BLaER1 (cell line): Measurements from ENCODE around the gene NTN5.

Experiments
- H3K27ac ChIP-seq: shearing (Covaris generic); formaldehyde crosslinking; 2 replicates; pipeline ENCODE4 v1.8.1; 2022
- H3K27me3 ChIP-seq: shearing (Covaris generic); formaldehyde crosslinking; 2 replicates; pipeline ENCODE4 v1.8.1; 2022
- H3K36me3 ChIP-seq: shearing (Covaris generic); formaldehyde crosslinking; 2 replicates; pipeline ENCODE4 v1.8.1; 2022
- H3K4me1 ChIP-seq: shearing (Covaris generic); formaldehyde crosslinking; 2 replicates; pipeline ENCODE4 v1.8.1; 2022
- H3K4me2 ChIP-seq: shearing (Covaris generic); formaldehyde crosslinking; 2 replicates; pipeline ENCODE4 v1.8.1; 2022
- H3K4me3 ChIP-seq: shearing (Covaris generic); formaldehyde crosslinking; 2 replicates; pipeline ENCODE4 v1.8.1; 2022
- H3K9ac ChIP-seq: shearing (Covaris generic); formaldehyde crosslinking; 2 replicates; pipeline ENCODE4 v1.8.1; 2022
- H3K9me3 ChIP-seq: shearing (Covaris generic); formaldehyde crosslinking; 2 replicates; pipeline ENCODE4 v1.8.1; 2022
- H4K20me1 ChIP-seq: shearing (Covaris generic); formaldehyde crosslinking; 2 replicates; pipeline ENCODE4 v1.8.1; 2022
- Cebpa-rat ChIP-seq: shearing (Covaris generic); IDR thresholded peaks from 2 replicates; pipeline ENCODE4 v1.8.1; 2022

The NTN5 gene

DNA sequence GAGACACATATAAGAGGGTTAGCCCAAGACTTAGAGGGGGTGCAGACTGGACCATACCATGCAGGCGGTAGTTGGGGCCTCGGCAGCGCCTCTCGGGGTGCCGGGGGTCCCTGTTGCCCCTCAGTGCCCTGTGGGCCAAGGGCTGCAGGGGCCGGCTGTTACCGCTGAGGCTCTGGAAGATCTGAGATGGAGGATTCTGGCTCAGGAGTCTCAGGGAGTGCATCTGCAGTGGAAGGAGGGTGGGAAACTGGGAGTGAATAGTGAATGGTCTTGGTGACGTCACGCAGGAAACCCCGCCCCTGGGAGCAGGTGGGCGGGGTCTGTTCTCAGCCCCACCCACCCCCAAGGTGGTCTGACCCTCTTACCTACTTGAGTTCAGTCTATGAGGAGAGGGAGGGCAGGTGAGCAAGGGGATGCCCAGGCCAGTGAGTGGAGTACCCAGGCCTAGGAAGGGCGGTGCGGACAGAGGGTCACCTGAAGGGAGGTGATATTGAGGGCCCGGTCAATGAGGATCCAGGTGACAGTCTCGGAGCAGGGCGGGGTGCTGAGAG, 33.9 kb downstream of the NTN5 start:
- Histone ChIP-seq H4K20me1 (peaks cover 7% of the 10 kb centered on the region; the same call in 1 of the 2 replicates), H3K36me3 (no peaks in the 10 kb centered on the region), H3K4me3 (peak overlapping the region; percentile 67), H3K9me3 (no peaks in the 10 kb centered on the region), H3K27ac (peak overlapping the region; percentile 97), H3K27me3 (no peaks in the 10 kb centered on the region), H3K4me2 (peak overlapping the region; percentile 85), H3K4me1 (peaks cover 35% of the 10 kb centered on the region), H3K9ac (peak overlapping the region; percentile 91)
- no peak for TF ChIP-seq Cebpa-rat

DNA sequence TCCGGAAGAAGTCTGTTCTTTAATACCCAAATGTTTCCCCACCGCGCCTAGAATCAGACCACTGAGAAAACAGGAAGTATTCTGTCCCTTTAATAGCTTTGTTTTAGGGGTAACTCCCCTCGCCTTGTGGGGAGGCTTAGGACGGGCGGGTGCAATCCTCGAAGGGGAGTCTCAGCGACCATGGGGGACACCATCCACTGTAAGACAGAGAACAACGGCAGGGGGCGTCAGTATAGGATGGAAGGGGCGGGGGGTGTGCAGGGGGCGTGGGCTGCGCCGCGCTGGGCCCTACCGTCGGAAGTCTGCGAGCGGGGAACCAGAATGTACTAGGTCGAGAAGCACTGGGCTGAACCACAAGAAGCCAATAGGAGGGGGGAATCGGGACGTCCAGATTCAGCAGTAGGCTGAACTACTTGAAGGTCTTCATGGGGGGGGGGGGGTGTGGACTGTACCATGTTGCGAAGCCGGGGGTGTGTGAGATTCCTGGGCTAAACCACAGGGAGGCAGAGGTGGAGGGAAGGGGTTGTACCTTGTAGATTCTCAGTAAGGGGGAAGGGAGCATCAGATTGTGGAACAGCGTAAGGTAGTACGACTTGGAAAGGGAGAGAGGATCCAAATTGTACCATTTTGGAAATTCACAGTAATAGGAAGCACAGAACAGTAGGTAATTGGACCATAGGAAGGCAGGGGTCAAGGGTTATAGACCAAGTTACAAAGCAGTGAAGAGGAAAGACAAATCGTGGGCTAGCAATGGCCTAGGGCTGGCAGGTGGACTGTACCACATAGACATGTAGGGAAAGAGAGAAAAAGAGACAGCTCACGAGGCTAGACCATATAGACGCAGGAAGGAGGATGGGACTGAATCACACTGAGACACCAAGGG, 34.6 kb downstream of the NTN5 start:
- Histone ChIP-seq H4K20me1 (peaks cover 7% of the 10 kb centered on the region; the same call in 1 of the 2 replicates), H3K36me3 (peaks cover 3% of the 10 kb centered on the region; the same call in 1 of the 2 replicates), H3K4me1 (peaks cover 39% of the 10 kb centered on the region), H3K4me3 (peak overlapping the region; percentile 67), H3K27ac (peak overlapping the region; percentile 97), H3K27me3 (no peaks in the 10 kb centered on the region), H3K4me2 (peak overlapping the region; percentile 85), H3K9me3 (no peaks in the 10 kb centered on the region), H3K9ac (peak overlapping the region; percentile 91)
- no peak for TF ChIP-seq Cebpa-rat

DNA sequence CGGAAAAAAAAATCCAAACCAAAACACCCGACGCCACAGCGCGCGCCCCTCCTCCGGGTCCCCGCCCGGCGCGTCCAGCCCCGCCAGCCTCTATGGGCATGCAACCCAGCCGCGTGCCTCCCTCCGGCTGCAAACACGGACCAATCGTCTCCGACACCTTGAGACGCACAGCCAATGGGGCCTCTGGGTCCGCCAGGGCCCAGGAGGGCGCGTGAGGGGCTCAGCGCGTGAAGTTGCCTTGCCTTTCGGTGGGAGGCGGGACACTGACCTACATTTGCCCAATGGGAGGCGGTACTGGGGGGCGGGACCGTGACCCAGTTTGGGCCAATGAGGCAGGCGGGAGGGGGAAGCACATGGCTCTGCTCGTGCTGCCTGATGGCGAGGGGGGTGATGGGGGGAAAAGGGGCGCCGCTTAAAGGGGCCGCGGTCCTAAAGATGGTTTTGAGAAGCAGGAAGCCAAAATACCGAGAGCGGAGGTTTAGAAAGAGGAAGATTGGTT, 35.3 kb downstream of the NTN5 start:
- Histone ChIP-seq H3K4me2 (peak overlapping the region; percentile 100), H3K9ac (peak overlapping the region; percentile 91), H3K27me3 (no peaks in the 10 kb centered on the region), H3K9me3 (no peaks in the 10 kb centered on the region), H3K4me3 (peak overlapping the region; percentile 89), H3K27ac (peak overlapping the region; percentile 97), H3K36me3 (peaks cover 10% of the 10 kb centered on the region), H3K4me1 (peaks cover 40% of the 10 kb centered on the region), H4K20me1 (peaks cover 7% of the 10 kb centered on the region; the same call in 1 of the 2 replicates)
- no peak for TF ChIP-seq Cebpa-rat

DNA sequence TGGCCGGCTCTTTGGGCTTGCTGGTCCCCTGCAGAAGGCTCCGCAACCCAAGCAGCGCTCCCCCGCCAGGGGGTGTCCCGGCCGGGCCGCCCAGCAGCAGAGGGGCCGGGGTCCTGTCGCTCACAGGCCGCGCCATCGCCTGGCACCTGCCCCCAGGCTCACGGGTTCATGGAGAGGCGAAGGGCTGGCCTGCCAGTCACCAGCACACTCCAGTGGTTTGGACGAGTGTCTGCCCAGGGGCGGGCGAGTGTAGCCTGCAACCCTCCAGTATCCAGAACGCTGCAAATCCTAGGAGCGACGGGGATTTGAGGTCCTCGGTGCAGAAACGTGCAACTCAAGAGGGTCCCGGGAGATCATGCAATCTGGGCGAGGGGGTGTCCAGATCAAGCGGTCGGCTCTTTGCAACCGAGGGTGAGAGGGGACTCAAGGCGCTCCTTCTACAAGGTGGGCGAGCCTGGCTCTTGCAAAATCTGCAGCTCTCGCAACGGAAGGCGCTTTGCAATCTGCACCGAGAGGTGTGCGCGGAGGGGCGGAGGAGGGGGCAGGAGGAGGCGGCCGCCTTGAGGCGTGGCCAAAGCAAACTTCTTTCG, 35.9 kb downstream of the NTN5 start, which contains the start of gene DBP:
DBP (minus strand) TSS at position 521 of the 590 bp plus-strand sequence; CDS start at position 136, 385 bp downstream.
- H3K27ac ChIP-seq: peak within 1 kb of the TSS; percentile 97
- H3K27me3 ChIP-seq: no peaks in the 10 kb centered on the region
- peak; percentile 42; the same call in 1 of the 2 replicates for TF ChIP-seq Cebpa-rat
- peaks cover 15% of the 10 kb centered on the region for H3K36me3 ChIP-seq
- H3K4me1 ChIP-seq: peaks cover 46% of the 10 kb centered on the region
- peaks cover 7% of the 10 kb centered on the region; the same call in 1 of the 2 replicates for H4K20me1 ChIP-seq
- H3K9ac ChIP-seq: peak within 1 kb of the TSS; percentile 91
- H3K9me3 ChIP-seq: no peaks in the 10 kb centered on the region
- H3K4me2 ChIP-seq: peak within 1 kb of the TSS; percentile 100
- peak within 1 kb of the TSS; percentile 89 for H3K4me3 ChIP-seq

DNA sequence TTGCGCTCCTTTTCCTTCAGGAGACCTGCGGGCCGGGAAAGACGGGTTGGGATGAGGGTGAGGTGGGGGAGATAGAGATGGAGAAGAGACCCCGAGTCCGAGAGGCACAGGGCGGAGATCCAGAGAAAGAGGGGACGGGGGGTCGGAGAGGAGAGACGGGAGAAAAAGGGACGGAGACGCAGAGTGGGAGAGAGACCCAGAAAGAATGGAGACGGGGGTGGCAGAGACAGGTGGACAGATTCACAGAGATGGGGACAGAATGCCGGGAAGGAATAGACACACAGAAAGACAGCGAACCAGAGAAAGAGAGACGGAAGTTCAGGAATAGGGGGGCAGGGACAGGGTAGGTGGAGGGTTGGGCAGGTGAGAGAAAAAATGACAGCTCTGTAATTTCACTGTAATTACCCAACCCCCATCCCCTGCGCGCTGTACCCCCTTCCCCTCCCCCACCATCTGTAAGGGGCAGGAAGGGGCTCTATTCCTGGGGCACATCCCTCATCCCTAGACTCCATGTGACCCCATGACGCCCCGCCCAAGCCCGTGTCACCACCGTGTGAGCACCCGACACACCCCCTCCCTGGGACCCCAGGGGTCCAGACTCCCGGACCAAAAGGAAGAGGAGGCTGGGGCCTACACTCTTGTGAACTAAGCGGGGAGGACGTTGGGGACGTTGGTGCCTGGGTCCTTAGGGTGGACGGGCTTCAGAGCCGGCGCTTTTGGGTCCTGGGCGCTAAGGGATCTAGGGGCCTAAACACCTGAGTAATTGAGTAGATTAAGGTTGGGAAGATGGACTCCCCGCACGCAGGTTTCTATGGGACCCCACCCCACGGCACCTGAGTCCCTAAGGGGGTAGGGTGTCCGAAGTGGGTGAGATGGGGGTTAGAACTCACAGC, 36.6 kb downstream of the NTN5 start:
- Histone ChIP-seq H3K4me2 (peak overlapping the region; percentile 100), H3K4me3 (peak overlapping the region; percentile 89), H4K20me1 (peaks cover 13% of the 10 kb centered on the region), H3K9me3 (no peaks in the 10 kb centered on the region), H3K36me3 (peaks cover 22% of the 10 kb centered on the region), H3K9ac (peak overlapping the region; percentile 88), H3K27ac (peak overlapping the region; percentile 94), H3K27me3 (no peaks in the 10 kb centered on the region), H3K4me1 (peaks cover 53% of the 10 kb centered on the region)
- TF ChIP-seq Cebpa-rat: no peak

DNA sequence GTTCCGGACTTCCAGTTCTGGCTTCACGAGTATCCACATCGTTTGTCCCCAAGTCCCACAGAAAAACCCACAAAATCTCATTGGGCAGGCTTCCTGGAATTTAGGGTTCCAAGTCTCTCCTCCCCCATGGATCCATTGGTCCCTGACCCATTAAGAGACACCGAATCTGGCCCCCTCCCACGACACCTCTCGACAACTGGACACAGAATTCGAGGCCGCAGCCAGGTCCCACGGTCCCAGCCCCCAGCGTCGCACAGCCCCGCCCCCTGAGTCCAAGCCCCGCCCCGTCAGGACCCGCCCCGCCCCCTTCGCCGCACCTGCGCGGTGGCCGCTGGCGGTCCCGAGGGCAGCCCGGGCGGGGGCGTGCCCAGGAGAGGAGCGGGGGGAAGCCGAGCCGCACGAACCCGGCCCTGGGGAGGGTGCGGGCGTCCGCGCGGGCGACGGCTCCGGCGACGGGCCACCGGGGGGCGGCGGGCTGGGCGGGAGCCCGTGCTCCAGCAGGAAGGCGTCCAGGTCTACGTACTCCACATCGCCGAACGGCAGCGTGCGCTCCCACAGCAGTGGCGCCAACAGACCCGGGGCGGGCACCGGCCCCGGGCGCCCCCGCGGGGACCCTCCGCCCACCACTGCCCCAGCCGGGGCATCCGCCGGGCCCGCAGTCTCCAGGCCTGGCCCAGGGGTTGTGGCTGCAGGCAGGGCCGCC, 37.4 kb downstream of the NTN5 start:
- peaks cover 30% of the 10 kb centered on the region for H3K36me3 ChIP-seq
- peak overlapping the region; percentile 94 for H3K27ac ChIP-seq
- no peaks in the 10 kb centered on the region for H3K27me3 ChIP-seq
- peak overlapping the region; percentile 89 for H3K4me3 ChIP-seq
- peak overlapping the region; percentile 88 for H3K9ac ChIP-seq
- peaks cover 21% of the 10 kb centered on the region for H4K20me1 ChIP-seq
- TF ChIP-seq Cebpa-rat: no peak
- peaks cover 61% of the 10 kb centered on the region for H3K4me1 ChIP-seq
- peak overlapping the region; percentile 100 for H3K4me2 ChIP-seq
- no peaks in the 10 kb centered on the region for H3K9me3 ChIP-seq

DNA sequence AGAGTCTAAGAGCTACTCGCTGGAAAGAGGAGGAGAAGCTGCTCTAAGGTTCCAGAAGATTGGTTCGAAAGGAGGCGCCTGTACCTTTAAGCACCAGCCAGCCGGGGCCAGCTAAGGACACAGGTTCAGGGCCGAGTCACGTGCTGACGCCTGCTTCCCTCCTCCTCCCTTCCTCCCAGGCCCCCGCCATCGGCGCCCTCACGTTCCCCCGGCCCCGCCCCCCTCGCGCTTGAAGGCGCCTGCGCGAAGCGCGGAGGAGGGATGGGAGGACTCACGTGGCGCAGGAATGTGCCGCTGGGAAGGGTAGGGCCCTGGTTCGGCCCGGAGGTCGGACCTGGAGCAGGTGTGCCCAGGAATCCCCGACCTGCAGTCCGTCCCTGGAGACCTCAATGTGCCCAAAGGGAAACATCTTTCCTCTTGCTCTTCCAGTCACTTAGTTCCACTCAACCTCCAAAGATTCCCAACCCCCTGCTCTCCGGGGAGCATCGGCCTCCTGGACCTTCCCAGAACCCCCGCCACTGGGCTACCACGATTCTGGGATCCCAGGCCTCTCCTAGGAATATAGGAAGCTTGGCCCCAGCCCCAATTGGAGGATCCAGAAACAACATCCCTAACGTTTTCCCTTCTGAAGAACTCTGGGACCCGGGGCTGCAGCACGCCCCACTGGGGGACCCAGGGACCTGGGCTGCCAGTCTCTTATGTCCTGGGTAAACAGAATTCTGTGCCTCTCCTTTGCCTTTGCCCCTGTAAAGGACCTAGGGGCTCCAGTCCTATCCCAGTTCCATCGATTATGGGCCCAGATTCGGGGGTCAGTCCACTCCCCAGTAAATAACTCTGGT, 38.2 kb downstream of the NTN5 start:
- Histone ChIP-seq H3K9me3 (no peaks in the 10 kb centered on the region), H3K4me3 (peak overlapping the region; percentile 89), H4K20me1 (peaks cover 28% of the 10 kb centered on the region), H3K4me1 (peaks cover 69% of the 10 kb centered on the region), H3K9ac (peak overlapping the region; percentile 83), H3K36me3 (peaks cover 38% of the 10 kb centered on the region), H3K4me2 (peak overlapping the region; percentile 100), H3K27ac (peak overlapping the region; percentile 94), H3K27me3 (no peaks in the 10 kb centered on the region)
- no peak for TF ChIP-seq Cebpa-rat

DNA sequence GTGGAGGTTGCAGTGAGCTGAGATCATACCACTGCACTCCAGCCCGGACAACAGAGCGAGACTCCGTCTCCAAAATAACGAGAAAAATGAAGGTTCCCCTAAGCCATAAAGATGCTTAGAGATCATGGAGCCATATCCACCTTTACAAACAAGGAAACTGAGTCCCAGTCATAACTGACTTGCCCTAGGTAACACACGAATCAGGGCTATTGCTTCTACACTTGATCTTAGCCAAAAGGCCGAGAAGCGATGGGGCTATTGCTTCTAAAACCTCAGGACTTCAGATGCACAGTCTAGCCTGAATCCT, 38.8 kb downstream of the NTN5 start:
- TF ChIP-seq Cebpa-rat: no peak
- Histone ChIP-seq H3K4me1 (peaks cover 66% of the 10 kb centered on the region), H3K36me3 (peaks cover 45% of the 10 kb centered on the region), H3K4me3 (peak overlapping the region; percentile 89), H4K20me1 (peaks cover 33% of the 10 kb centered on the region), H3K9me3 (no peaks in the 10 kb centered on the region), H3K27ac (peak overlapping the region; percentile 94), H3K9ac (peak overlapping the region; percentile 83), H3K27me3 (no peaks in the 10 kb centered on the region), H3K4me2 (peak overlapping the region; percentile 100)
